ENCODE data around the gene RARB. TPM values are rescaled to one million over a fixed set of nuclear protein-coding genes. Genes with fewer than 3 reads are reported as not detected.

Gene RARB
- total and polyA plus RNA-seq, 2 donors from 2014 or later: 8.3 to 14.7 TPM

GRCh38 chr3:25610167-25610566, 182.1 kb downstream of the RARB start:
- Histone ChIP-seq H3K27ac (ENCODE audit: low read depth in 2 of 2, low read length in 2 of 2) (no peak overlapping the region), H3K9ac (ENCODE audit: low read length in 3 of 3) (no peak overlapping the region), H3K36me3 (ENCODE audit: control insufficient read depth in 2 of 3, insufficient read depth in 3 of 3, low read length in 3 of 3) (peaks cover 7 to 43% (median 10%) of the 10 kb centered on the region in 3 donors), H3K4me1 (ENCODE audit: control insufficient read depth in 2 of 3, insufficient read depth in 2 of 3, low read depth in 1 of 3, low read length in 3 of 3) (no peaks in the 10 kb centered on the region), H3K4me3 (ENCODE audit: low read length in 3 of 3) (no peak overlapping the region), H3K9me3 (ENCODE audit: control insufficient read depth in 2 of 3, insufficient read depth in 1 of 3, low read length in 3 of 3) (no peaks in the 10 kb centered on the region), H3K27me3 (ENCODE audit: control insufficient read depth, insufficient read depth, low read length) (no peaks in the 10 kb centered on the region)
- no peak for FAIRE-seq
- no peak for DNase-seq
- TF ChIP-seq, protein P1, sequence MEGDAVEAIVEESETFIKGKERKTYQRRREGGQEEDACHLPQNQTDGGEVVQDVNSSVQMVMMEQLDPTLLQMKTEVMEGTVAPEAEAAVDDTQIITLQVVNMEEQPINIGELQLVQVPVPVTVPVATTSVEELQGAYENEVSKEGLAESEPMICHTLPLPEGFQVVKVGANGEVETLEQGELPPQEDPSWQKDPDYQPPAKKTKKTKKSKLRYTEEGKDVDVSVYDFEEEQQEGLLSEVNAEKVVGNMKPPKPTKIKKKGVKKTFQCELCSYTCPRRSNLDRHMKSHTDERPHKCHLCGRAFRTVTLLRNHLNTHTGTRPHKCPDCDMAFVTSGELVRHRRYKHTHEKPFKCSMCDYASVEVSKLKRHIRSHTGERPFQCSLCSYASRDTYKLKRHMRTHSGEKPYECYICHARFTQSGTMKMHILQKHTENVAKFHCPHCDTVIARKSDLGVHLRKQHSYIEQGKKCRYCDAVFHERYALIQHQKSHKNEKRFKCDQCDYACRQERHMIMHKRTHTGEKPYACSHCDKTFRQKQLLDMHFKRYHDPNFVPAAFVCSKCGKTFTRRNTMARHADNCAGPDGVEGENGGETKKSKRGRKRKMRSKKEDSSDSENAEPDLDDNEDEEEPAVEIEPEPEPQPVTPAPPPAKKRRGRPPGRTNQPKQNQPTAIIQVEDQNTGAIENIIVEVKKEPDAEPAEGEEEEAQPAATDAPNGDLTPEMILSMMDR (IDR thresholded peaks at IDR 0.05; ENCODE audit: borderline replicate concordance, extremely low read depth, insufficient read depth): no peak
- intact Hi-C loops (cut with DNase I): no loop called here

GRCh38 chr3:25610779-25611178, 182.7 kb downstream of the RARB start:
- Histone ChIP-seq H3K27ac (ENCODE audit: low read depth in 2 of 2, low read length in 2 of 2) (no peak overlapping the region), H3K4me3 (ENCODE audit: low read length in 3 of 3) (no peak overlapping the region), H3K9ac (ENCODE audit: low read length in 3 of 3) (no peak overlapping the region), H3K36me3 (ENCODE audit: control insufficient read depth in 2 of 3, insufficient read depth in 3 of 3, low read length in 3 of 3) (peaks cover 7 to 43% (median 10%) of the 10 kb centered on the region in 3 donors), H3K9me3 (ENCODE audit: control insufficient read depth in 2 of 3, insufficient read depth in 1 of 3, low read length in 3 of 3) (no peaks in the 10 kb centered on the region), H3K27me3 (ENCODE audit: control insufficient read depth, insufficient read depth, low read length) (no peaks in the 10 kb centered on the region), H3K4me1 (ENCODE audit: control insufficient read depth in 2 of 3, insufficient read depth in 2 of 3, low read depth in 1 of 3, low read length in 3 of 3) (no peaks in the 10 kb centered on the region)
- DNase-seq: no peak
- intact Hi-C loops (cut with DNase I): no loop called here
- TF ChIP-seq, protein P1 (IDR thresholded peaks at IDR 0.05; ENCODE audit: borderline replicate concordance, extremely low read depth, insufficient read depth): no peak
- FAIRE-seq: no peak

DNA sequence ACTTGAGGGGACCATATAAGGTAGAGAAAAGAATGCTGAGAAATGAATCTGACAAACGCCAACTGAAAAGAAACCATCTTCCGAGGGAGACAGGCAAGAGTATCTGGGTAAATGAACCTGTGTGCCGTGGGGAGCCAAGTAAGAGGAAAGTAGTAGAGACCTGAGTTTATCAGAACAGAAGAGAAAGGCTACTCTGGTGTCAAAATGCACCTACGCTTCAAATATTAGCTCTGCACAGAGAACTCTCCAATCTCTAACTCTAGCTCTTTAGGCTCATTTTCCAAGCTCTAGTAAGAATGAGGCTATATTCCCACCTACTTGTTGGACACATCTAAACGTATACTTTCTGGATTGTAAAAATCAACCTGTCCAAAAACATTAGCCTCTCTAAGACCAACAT, 183.1 kb downstream of the RARB start:
- no peak for DNase-seq
- Histone ChIP-seq H3K27ac (ENCODE audit: low read depth in 2 of 2, low read length in 2 of 2) (no peak overlapping the region), H3K36me3 (ENCODE audit: control insufficient read depth in 2 of 3, insufficient read depth in 3 of 3, low read length in 3 of 3) (peaks cover 7 to 43% (median 10%) of the 10 kb centered on the region in 3 donors), H3K27me3 (ENCODE audit: control insufficient read depth, insufficient read depth, low read length) (no peaks in the 10 kb centered on the region), H3K9ac (ENCODE audit: low read length in 3 of 3) (no peak overlapping the region), H3K9me3 (ENCODE audit: control insufficient read depth in 2 of 3, insufficient read depth in 1 of 3, low read length in 3 of 3) (no peaks in the 10 kb centered on the region), H3K4me1 (ENCODE audit: control insufficient read depth in 2 of 3, insufficient read depth in 2 of 3, low read depth in 1 of 3, low read length in 3 of 3) (no peaks in the 10 kb centered on the region), H3K4me3 (ENCODE audit: low read length in 3 of 3) (no peak overlapping the region)
- intact Hi-C loops (cut with DNase I): no loop called here
- TF ChIP-seq, protein P1 (IDR thresholded peaks at IDR 0.05; ENCODE audit: borderline replicate concordance, extremely low read depth, insufficient read depth): no peak
- no peak for FAIRE-seq

GRCh38 chr3:25618028-25618427, 190.0 kb downstream of the RARB start:
- Histone ChIP-seq H3K4me1 (ENCODE audit: control insufficient read depth in 2 of 3, insufficient read depth in 2 of 3, low read depth in 1 of 3, low read length in 3 of 3) (no peaks in the 10 kb centered on the region), H3K4me3 (ENCODE audit: low read length in 3 of 3) (no peak overlapping the region), H3K9ac (ENCODE audit: low read length in 3 of 3) (no peak overlapping the region), H3K27me3 (ENCODE audit: control insufficient read depth, insufficient read depth, low read length) (no peaks in the 10 kb centered on the region), H3K9me3 (ENCODE audit: control insufficient read depth in 2 of 3, insufficient read depth in 1 of 3, low read length in 3 of 3) (no peaks in the 10 kb centered on the region), H3K36me3 (ENCODE audit: control insufficient read depth in 2 of 3, insufficient read depth in 3 of 3, low read length in 3 of 3) (peaks cover 0 to 20% (median 5%) of the 10 kb centered on the region in 3 donors), H3K27ac (ENCODE audit: low read depth in 2 of 2, low read length in 2 of 2) (no peak overlapping the region)
- DNase-seq (no peak), FAIRE-seq (no peak)
- TF ChIP-seq, protein P1 (IDR thresholded peaks at IDR 0.05; ENCODE audit: borderline replicate concordance, extremely low read depth, insufficient read depth): no peak
- intact Hi-C loops (cut with DNase I): no loop called here
